GM21786 (cell line): Measurements from ENCODE around the gene EFNB2.

ENCODE experiments used
- ATAC-seq: cut with Tn5 transposase; IDR thresholded peaks from one replicate; pipeline ENCODE4 v1.9.1; 2021; ENCODE audit not compliant: unreplicated experiment

Gene EFNB2

DNA sequence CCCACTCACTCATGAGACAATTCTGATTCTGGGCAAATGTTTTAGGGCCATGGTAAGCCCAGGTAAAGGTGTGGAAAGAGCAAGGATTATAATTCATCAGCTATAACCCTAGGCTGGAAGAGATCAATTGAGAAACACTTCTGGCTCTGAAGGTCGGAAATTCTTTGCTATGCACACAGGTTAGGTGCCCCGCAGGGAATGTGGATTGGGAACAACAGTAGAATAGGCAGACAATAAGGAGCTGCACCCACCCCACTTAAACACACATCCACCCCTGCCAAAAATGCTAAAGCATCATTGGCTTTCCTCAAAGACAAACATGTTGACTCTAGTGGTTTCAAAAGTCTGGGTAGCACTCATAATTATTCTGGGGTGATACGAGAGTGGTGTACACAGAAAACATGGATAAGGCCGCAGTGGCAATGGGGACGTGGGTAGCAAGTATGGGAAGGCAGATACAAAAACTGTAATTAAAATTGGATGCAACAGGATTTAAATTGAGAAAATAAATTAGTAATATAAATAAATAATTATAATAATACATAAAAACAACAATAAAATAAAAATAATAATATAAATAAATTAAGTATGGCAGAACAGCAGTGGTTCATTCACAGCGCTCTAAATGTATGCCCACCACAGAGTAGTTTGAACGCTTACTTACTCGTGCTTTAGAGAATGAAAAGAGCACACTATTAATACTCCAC, 8.6 kb downstream of the EFNB2 start:
- ATAC-seq, result no peak

- ATAC-seq, result no peak
Observed at GRCh38 chr13:106525865-106526264, 9.6 kb downstream of the EFNB2 start.

DNA sequence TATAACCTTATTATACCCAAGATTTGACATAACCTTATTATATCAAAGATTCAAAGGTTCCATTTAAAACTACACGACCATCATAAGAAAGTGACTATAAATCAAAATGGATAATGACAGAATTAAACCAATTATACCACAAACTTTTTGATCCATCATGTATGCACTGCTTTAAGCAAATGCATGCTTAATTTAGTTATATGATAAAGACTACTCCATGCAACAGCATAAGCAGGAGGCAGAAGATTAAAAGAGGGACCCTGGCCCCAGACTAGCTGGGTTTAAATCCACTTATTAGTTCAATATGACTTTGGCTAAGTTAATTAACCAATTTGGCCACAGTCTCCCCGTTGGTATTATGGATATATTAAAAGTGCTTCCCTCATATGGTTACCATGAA, 11.4 kb downstream of the EFNB2 start:
- no peak for ATAC-seq

GRCh38 chr13:106523576-106523975, 11.9 kb downstream of the EFNB2 start:
- ATAC-seq, result no peak

DNA sequence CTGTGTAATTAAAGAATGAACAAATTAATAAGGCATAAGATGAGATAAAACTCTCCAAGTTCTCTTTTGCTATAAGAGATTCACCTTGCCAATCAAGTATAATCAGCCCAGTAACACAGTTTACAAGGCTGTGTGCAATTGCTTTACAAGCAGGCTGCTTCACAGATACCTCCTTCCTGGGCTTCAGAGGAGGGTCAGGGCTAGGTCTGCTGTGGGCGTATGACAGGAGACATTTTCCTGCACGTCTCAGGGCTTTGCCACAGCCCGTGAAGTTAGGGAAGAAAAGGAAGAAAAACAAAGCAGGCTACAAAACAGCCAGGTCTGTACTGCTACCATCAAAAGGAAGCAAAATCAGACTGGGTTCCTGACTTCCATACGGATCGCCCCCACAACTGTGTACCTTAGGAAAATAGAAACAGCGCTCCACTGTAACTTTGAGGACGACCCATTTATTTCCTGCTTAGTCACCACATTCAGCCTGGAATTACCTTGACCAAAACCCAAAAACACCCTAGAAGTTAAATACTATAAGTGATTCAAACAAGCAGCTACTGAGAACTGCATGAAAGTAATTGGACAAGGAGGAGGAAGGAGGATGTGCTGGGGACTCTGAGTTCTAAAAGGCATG, 12.4 kb downstream of the EFNB2 start:
- ATAC-seq, result no peak

DNA sequence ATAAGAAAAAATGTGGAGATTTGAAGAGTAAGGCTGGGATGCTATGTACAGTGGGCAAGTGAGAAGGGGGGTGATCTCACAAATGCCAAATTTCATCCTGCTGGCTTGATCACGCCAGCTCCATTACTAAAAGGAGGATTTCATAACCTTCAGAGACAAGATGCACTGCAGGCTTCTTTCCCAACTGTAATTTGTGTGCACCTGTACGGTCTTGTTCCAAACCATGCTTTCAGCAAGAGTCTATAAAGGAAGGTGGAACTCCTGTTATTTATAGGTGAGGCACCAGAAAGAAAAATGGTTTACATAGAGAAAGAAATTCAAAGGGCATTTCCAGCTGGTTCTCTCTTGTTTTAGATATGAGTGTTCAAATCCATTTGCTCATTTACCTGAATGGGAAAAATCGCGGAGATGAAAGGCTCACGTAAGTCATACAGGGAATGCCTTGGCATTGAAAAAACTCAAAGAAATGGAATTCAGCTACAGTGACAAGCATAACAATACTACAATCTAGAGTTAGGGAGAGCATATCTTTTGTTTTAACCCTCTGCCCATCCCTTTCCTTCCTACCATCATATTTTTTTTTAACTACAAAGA, 13.3 kb downstream of the EFNB2 start:
- no peak for ATAC-seq

DNA sequence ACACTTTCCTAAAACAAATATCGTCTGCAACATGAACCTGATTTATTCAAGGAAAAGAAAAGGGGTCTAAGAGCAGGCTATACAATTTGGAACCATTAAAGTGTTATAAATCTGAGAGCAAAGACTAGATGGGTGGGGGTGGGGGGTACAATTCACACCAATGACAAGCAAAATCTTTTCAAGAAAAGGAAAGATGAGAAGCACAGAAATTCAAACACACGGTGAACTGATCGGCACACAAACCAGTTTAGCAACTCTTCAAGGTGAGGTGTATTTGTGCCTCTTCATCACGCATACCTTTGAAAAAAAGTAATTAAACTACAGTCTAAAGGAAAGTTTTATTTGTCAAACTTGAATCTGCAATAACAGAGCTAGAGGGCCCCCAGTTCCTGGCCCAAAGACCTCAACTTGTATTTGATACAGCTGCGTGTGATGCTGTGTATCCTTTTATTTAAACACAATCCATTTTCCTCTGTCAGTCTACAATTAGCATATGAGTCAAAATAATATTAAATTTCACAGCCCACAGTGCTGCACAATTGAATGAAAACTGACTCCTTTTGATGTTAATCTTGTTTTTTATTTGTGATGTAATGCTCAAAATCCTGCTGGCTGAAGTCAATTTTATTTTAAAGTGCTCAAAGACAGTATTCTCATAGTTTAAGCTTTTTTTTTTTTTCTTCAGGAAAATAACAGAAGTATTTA, 14.2 kb downstream of the EFNB2 start:
- no peak for ATAC-seq

GRCh38 chr13:106520251-106521054, 15.0 kb downstream of the EFNB2 start:
- no peak for ATAC-seq

DNA sequence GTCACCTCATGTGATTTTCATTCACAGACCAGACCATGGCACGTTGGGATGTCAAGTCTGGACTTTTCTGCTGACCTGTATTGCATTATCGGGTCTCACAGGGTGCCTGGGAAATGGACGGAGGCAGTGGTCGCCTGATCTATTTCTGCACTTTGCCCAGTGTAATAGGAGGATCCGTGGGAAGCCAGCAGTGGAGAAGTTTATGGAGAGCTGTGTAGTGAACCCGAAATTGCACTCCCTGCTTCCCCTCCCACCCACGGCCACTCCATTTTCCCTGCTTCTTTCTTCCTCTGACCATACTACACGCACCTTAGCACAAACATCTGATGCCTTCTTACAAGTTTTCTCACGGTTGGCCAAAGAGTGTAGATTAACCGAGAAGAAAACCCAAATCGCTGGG, 16.9 kb downstream of the EFNB2 start:
- no peak for ATAC-seq

DNA sequence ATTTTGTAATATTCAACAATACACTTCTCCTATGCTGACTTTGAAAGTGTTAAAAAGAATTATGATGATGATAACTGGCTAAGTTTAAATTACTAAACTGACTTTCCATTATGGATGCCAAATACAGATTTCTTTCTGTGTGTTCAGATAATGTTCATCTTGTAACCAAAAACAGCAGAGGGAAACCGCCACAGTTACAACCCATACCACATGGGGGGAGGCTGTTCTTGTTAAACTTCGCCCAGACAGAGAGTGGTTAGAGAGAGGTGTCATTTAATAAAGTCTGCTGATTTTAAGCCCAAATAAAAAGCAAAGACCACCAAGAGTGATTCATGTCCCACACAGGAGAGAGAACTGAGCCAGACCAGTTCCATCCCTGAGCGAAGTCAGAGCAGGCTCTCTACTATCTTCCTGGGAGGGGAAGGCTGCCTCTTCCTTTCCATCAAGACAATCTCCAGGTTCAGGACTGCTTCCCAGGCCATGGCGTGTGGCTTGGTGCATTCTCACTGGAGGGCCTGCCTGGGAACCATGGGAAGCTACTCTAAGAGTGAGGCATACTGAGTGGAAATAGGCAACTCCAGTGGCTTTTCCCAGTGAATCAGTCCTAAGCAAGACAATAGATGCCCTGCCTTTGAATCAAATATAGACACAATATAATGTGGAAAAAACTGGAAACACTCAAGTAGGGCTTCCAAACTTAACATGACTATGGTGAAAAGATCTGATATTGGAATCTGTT, 18.2 kb downstream of the EFNB2 start:
- ATAC-seq, result no peak

- ATAC-seq, result no peak
Observed at GRCh38 chr13:106515635-106516254, 19.7 kb downstream of the EFNB2 start.

GRCh38 chr13:106514928-106515634, 20.4 kb downstream of the EFNB2 start:
- no peak for ATAC-seq

GRCh38 chr13:106513025-106513983, 22.2 kb downstream of the EFNB2 start:
- ATAC-seq, result no peak

DNA sequence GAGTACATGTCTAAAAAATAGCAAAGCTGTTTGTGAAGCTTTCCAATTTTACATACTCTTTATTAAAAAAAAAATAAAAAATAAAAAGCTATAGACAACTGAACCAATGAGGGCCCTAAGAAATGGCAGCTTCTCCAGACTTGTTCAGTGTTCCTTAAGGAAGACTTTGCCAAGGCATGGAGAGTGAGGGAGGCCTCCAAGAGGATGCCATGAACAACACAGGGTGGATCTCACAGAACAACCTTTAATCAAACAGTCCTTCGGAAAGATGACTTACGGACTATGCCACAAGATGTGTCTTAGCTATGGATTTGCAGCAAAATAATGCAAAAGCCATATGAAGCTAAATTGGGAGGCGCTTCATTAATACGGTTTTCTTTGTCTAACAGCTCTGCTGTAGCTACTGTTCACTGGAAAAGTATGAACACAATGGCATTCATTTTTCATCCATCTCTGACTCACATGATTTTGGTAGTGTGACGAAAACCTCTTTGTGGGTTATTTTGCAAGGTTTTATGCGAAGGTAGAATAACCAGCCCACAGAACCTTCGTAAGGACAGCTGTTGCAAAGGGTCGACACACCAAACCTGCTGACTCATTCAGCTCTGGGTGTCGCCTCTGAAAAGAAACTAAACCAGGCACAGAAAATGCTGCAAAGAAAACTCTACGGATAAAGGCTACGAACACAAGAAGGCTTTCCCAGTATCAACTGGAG, 27.7 kb downstream of the EFNB2 start:
- ATAC-seq, result peak; percentile 88

DNA sequence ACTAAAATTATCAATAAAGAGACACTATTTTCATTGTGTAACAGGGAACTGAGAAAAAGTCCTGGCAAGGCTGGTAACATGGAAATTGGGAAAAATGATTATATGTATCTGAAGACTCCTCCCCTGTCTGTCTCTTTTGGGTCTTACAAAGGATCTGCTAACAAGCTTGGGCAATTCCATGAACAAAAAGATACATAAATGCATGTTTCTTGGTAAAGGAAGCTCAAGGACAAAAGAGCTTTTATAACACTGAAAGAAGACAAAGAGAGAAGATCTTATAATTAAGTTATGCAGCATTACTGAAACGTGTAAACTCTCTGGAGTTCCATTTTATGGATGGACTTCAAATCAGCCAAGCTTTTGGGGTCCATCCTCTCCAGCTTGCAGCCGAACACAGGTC, 29.2 kb downstream of the EFNB2 start:
- no peak for ATAC-seq

DNA sequence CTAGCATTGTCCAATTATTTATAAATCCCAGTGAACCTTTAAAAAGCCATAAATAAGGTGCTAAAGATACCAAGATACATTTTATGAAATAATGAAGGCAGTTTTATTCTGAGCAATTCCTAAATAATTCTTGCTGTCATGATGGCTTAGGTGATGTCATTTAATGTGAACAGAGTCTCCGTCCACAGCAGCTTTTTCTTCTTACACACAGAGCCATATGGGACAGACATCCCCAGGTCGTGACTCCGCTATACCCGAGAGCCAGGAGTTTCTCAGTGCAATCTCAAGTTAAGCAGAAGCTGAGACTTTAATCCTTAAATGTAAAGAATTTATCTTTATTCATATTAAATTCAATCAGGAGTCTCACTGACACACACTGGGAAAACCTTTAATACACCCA, 29.7 kb downstream of the EFNB2 start:
- no peak for ATAC-seq

DNA sequence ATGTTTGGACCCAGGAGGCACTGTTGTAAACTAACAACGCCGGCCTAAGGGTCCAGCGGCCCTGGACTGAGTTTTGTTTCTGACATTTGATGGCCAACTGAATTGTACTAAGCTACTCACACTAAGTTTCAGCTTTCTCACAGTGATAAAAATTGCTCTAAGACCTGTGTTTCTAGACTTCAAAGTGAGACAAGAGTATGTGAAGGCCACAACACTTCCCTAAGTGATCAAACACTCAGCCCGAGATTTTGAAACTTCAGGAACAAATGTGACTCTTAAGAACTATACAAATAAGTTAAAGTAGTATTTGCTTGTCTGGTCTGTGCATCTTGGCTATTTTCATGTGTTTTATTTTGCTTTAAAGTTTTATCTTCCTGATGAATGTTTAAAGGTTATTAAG, 30.2 kb downstream of the EFNB2 start:
- no peak for ATAC-seq
